ENCODE data around the gene APLP2.

The APLP2 gene

GRCh38 chr11:130151196-130151595, 81.5 kb downstream of the APLP2 start:
- no peak overlapping the region for H3K9ac ChIP-seq (ENCODE audit: low read depth, low read length)
- H3K9me3 ChIP-seq (replicated peaks; ENCODE audit: low read length), result no peaks in the 10 kb centered on the region
- no peak overlapping the region for H3K4me2 ChIP-seq (ENCODE audit: low read length)
- H3K36me3 ChIP-seq (ENCODE audit: insufficient read depth, low read length), result peaks cover 12% of the 10 kb centered on the region
- peaks cover under 1% of the 10 kb centered on the region for H3K4me1 ChIP-seq (ENCODE audit: control insufficient read depth, insufficient read depth, low read length)
- H3K27me3 ChIP-seq (ENCODE audit: control insufficient read depth, insufficient read depth, low read length), result no peaks in the 10 kb centered on the region
- H3K4me3 ChIP-seq (ENCODE audit: low read length), result no peak overlapping the region

- Histone ChIP-seq H3K4me3 (ENCODE audit: low read length) (no peak overlapping the region), H3K36me3 (ENCODE audit: insufficient read depth, low read length) (no peaks in the 10 kb centered on the region), H3K9me3 (replicated peaks; ENCODE audit: low read length) (no peaks in the 10 kb centered on the region), H3K27me3 (ENCODE audit: control insufficient read depth, insufficient read depth, low read length) (peaks cover 37% of the 10 kb centered on the region), H3K9ac (ENCODE audit: low read depth, low read length) (no peak overlapping the region), H3K4me1 (ENCODE audit: control insufficient read depth, insufficient read depth, low read length) (peaks cover 11% of the 10 kb centered on the region), H3K4me2 (ENCODE audit: low read length) (no peak overlapping the region)
Observed at GRCh38 chr11:130156108-130157022, 86.7 kb downstream of the APLP2 start.

GRCh38 chr11:130157101-130157500, 87.4 kb downstream of the APLP2 start:
- H3K4me1 ChIP-seq (ENCODE audit: control insufficient read depth, insufficient read depth, low read length), result peaks cover 11% of the 10 kb centered on the region
- no peaks in the 10 kb centered on the region for H3K36me3 ChIP-seq (ENCODE audit: insufficient read depth, low read length)
- peaks cover 45% of the 10 kb centered on the region for H3K27me3 ChIP-seq (ENCODE audit: control insufficient read depth, insufficient read depth, low read length)
- H3K9ac ChIP-seq (ENCODE audit: low read depth, low read length), result no peak overlapping the region
- no peak overlapping the region for H3K4me2 ChIP-seq (ENCODE audit: low read length)
- no peaks in the 10 kb centered on the region for H3K9me3 ChIP-seq (replicated peaks; ENCODE audit: low read length)
- no peak overlapping the region for H3K4me3 ChIP-seq (ENCODE audit: low read length)

DNA sequence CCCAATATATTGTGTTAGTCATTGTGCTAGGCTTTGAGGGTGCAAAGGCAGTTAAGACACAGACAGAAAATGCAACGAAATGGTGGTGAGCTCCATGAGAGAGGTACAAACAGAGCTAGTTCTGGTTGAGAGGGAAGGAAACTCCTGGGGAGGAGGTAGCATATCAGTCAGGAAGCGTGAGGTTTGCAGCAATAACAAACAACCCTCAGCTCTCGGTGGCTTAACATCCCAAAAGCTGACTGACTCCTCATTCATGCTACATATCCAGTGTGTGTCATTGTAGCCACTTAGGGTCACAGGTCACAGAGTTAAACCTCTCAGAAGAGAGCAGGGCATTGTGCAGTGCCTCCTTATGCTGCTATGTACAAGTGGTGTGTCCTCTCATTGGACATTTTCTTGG, 88.1 kb downstream of the APLP2 start:
- no peak overlapping the region for H3K4me3 ChIP-seq (ENCODE audit: low read length)
- H3K27me3 ChIP-seq (ENCODE audit: control insufficient read depth, insufficient read depth, low read length), result peaks cover 52% of the 10 kb centered on the region
- H3K9ac ChIP-seq (ENCODE audit: low read depth, low read length), result no peak overlapping the region
- H3K36me3 ChIP-seq (ENCODE audit: insufficient read depth, low read length), result no peaks in the 10 kb centered on the region
- H3K9me3 ChIP-seq (replicated peaks; ENCODE audit: low read length), result no peaks in the 10 kb centered on the region
- H3K4me1 ChIP-seq (ENCODE audit: control insufficient read depth, insufficient read depth, low read length), result peaks cover 11% of the 10 kb centered on the region
- no peak overlapping the region for H3K4me2 ChIP-seq (ENCODE audit: low read length)

DNA sequence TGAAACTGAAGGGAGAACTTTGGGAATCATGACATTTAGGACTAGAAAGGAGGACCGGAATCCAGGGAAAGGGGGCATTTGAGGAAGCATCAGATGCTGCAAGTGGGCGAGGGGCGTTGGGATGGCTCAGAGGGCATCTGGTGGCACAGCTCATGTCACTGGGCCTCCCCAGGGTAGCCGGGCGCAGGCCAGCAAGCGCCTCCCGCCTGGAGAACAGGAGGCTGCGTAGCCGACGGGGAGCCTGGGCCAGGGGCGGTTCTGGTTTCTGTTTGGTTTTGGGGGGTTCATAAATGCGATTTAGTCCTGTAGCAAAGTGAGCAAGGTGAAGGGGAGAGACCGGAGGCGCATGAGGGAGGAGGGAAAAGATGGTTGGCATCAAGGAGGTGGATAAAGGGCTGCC, 89.4 kb downstream of the APLP2 start:
- peaks cover 11% of the 10 kb centered on the region for H3K4me1 ChIP-seq (ENCODE audit: control insufficient read depth, insufficient read depth, low read length)
- no peak overlapping the region for H3K4me3 ChIP-seq (ENCODE audit: low read length)
- no peaks in the 10 kb centered on the region for H3K9me3 ChIP-seq (replicated peaks; ENCODE audit: low read length)
- no peak overlapping the region for H3K9ac ChIP-seq (ENCODE audit: low read depth, low read length)
- H3K4me2 ChIP-seq (ENCODE audit: low read length), result no peak overlapping the region
- no peaks in the 10 kb centered on the region for H3K36me3 ChIP-seq (ENCODE audit: insufficient read depth, low read length)
- peaks cover 62% of the 10 kb centered on the region for H3K27me3 ChIP-seq (ENCODE audit: control insufficient read depth, insufficient read depth, low read length)

GRCh38 chr11:130159657-130160497, 90.2 kb downstream of the APLP2 start, which contains the start of gene ST14:
ST14 (plus strand) TSS chr11:130159782; CDS start chr11:130159980, 198 bp downstream.
- Histone ChIP-seq H3K9ac (ENCODE audit: low read depth, low read length) (no peak within 1 kb of the TSS), H3K4me2 (ENCODE audit: low read length) (peak within 1 kb of the TSS; percentile 53), H3K4me1 (ENCODE audit: control insufficient read depth, insufficient read depth, low read length) (peaks cover 11% of the 10 kb centered on the region), H3K27me3 (ENCODE audit: control insufficient read depth, insufficient read depth, low read length) (peaks cover 62% of the 10 kb centered on the region), H3K9me3 (replicated peaks; ENCODE audit: low read length) (no peaks in the 10 kb centered on the region), H3K36me3 (ENCODE audit: insufficient read depth, low read length) (no peaks in the 10 kb centered on the region), H3K4me3 (ENCODE audit: low read length) (no peak within 1 kb of the TSS)

GRCh38 chr11:130160498-130161155, 90.9 kb downstream of the APLP2 start:
- Histone ChIP-seq H3K4me1 (ENCODE audit: control insufficient read depth, insufficient read depth, low read length) (peaks cover 11% of the 10 kb centered on the region), H3K27me3 (ENCODE audit: control insufficient read depth, insufficient read depth, low read length) (peaks cover 62% of the 10 kb centered on the region), H3K9me3 (replicated peaks; ENCODE audit: low read length) (no peaks in the 10 kb centered on the region), H3K4me2 (ENCODE audit: low read length) (no peak overlapping the region), H3K9ac (ENCODE audit: low read depth, low read length) (no peak overlapping the region), H3K4me3 (ENCODE audit: low read length) (no peak overlapping the region), H3K36me3 (ENCODE audit: insufficient read depth, low read length) (no peaks in the 10 kb centered on the region)

- Histone ChIP-seq H3K36me3 (ENCODE audit: insufficient read depth, low read length) (no peaks in the 10 kb centered on the region), H3K27me3 (ENCODE audit: control insufficient read depth, insufficient read depth, low read length) (peaks cover 62% of the 10 kb centered on the region), H3K4me2 (ENCODE audit: low read length) (no peak overlapping the region), H3K9ac (ENCODE audit: low read depth, low read length) (no peak overlapping the region), H3K9me3 (replicated peaks; ENCODE audit: low read length) (no peaks in the 10 kb centered on the region), H3K4me3 (ENCODE audit: low read length) (no peak overlapping the region), H3K4me1 (ENCODE audit: control insufficient read depth, insufficient read depth, low read length) (peaks cover 14% of the 10 kb centered on the region)
Observed at GRCh38 chr11:130161441-130162145, 91.9 kb downstream of the APLP2 start.

DNA sequence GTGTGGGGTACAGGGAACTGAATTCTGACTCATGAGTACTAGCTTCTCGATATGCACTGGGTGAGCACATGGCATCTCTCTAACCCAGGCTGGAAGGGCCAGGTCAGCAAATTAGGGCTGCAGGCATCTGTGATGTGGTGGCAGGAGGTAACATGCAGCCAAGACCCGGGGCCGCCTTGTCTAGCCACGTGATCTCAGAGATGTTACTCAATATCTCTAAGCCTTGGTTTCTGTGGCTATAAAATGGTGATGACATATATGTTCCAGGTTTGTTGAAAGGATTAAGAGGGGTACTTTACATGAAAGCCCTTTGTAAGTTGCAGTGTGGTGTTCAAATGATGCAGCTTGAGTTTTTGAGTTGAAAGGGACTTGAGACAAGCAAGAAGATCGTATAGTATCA, 93.0 kb downstream of the APLP2 start:
- Histone ChIP-seq H3K4me3 (ENCODE audit: low read length) (no peak overlapping the region), H3K9ac (ENCODE audit: low read depth, low read length) (no peak overlapping the region), H3K27me3 (ENCODE audit: control insufficient read depth, insufficient read depth, low read length) (peaks cover 60% of the 10 kb centered on the region), H3K9me3 (replicated peaks; ENCODE audit: low read length) (no peaks in the 10 kb centered on the region), H3K4me1 (ENCODE audit: control insufficient read depth, insufficient read depth, low read length) (peaks cover 11% of the 10 kb centered on the region), H3K36me3 (ENCODE audit: insufficient read depth, low read length) (no peaks in the 10 kb centered on the region), H3K4me2 (ENCODE audit: low read length) (no peak overlapping the region)

- Histone ChIP-seq H3K9ac (ENCODE audit: low read depth, low read length) (no peak overlapping the region), H3K4me2 (ENCODE audit: low read length) (no peak overlapping the region), H3K4me1 (ENCODE audit: control insufficient read depth, insufficient read depth, low read length) (peaks cover 16% of the 10 kb centered on the region), H3K4me3 (ENCODE audit: low read length) (no peak overlapping the region), H3K27me3 (ENCODE audit: control insufficient read depth, insufficient read depth, low read length) (peaks cover 51% of the 10 kb centered on the region), H3K36me3 (ENCODE audit: insufficient read depth, low read length) (no peaks in the 10 kb centered on the region), H3K9me3 (replicated peaks; ENCODE audit: low read length) (no peaks in the 10 kb centered on the region)
Observed at GRCh38 chr11:130163346-130164220, 93.9 kb downstream of the APLP2 start.
